Measurements from ENCODE around the gene CYP46A1. TPM values are rescaled to one million over a fixed set of nuclear protein-coding genes. Genes with fewer than 3 reads are reported as not detected.

Gene CYP46A1
- total and polyA plus RNA-seq, 2 experiments from 2014 or later: 0.47 to 1.7 TPM

GRCh38 chr14:99708449-99708848 is 24.4 kb downstream of the CYP46A1 start:
- H3K27me3 ChIP-seq: no peaks in the 10 kb centered on the region
- H3K4me2 ChIP-seq: no peak overlapping the region
- no peaks in the 10 kb centered on the region for H4K20me1 ChIP-seq (ENCODE audit: insufficient read depth, poor library complexity, severe bottlenecking)
- H3K27ac ChIP-seq: no peak overlapping the region
- DNase-seq (ENCODE audit: low spot score): no peak
- H3K9me3 ChIP-seq (ENCODE audit: low read depth): no peaks in the 10 kb centered on the region
- no peak overlapping the region for H2AFZ ChIP-seq
- H3K4me3 ChIP-seq: no peak overlapping the region
- no peaks in the 10 kb centered on the region for H3K9me2 ChIP-seq (replicated peaks; ENCODE audit: insufficient read depth)
- H3K4me1 ChIP-seq (ENCODE audit: insufficient read depth): no peaks in the 10 kb centered on the region
- TF ChIP-seq EZH2phosphoT487 (IDR thresholded peaks at IDR 0.05; ENCODE audit: low read depth, severe bottlenecking, unreplicated experiment) (no peak), EZH2 (IDR thresholded peaks at IDR 0.05; ENCODE audit: borderline replicate concordance) (no peak), CTCF (IDR thresholded peaks at IDR 0.05; ENCODE audit: poor library complexity) (no peak)
- 72% methylated on average over 4 of the region's 7 CpGs for WGBS (ENCODE audit: low lambda C conversion rate, missing lambda C conversion rate)
- no peaks in the 10 kb centered on the region for H3K36me3 ChIP-seq (replicated peaks; ENCODE audit: insufficient read depth, low read depth)
- H3K79me2 ChIP-seq: no peaks in the 10 kb centered on the region

GRCh38 chr14:99713972-99714371 is 29.9 kb downstream of the CYP46A1 start:
- Histone ChIP-seq H2AFZ (no peak overlapping the region), H3K27ac (no peak overlapping the region), H4K20me1 (ENCODE audit: insufficient read depth, poor library complexity, severe bottlenecking) (no peaks in the 10 kb centered on the region), H3K4me1 (ENCODE audit: insufficient read depth) (no peaks in the 10 kb centered on the region), H3K79me2 (no peaks in the 10 kb centered on the region), H3K27me3 (no peaks in the 10 kb centered on the region), H3K4me3 (no peak overlapping the region), H3K9me2 (replicated peaks; ENCODE audit: insufficient read depth) (no peaks in the 10 kb centered on the region), H3K4me2 (no peak overlapping the region), H3K36me3 (replicated peaks; ENCODE audit: insufficient read depth, low read depth) (no peaks in the 10 kb centered on the region), H3K9me3 (ENCODE audit: low read depth) (no peaks in the 10 kb centered on the region)
- WGBS (ENCODE audit: low lambda C conversion rate, missing lambda C conversion rate): 91% methylated on average over 3 of the region's 3 CpGs
- no peak for DNase-seq (ENCODE audit: low spot score)
- TF ChIP-seq EZH2 (IDR thresholded peaks at IDR 0.05; ENCODE audit: borderline replicate concordance): no peak
- no peak for TF ChIP-seq CTCF (IDR thresholded peaks at IDR 0.05; ENCODE audit: poor library complexity)
- no peak for TF ChIP-seq EZH2phosphoT487 (IDR thresholded peaks at IDR 0.05; ENCODE audit: low read depth, severe bottlenecking, unreplicated experiment)

- H3K36me3 ChIP-seq (replicated peaks; ENCODE audit: insufficient read depth, low read depth): no peaks in the 10 kb centered on the region
- no peaks in the 10 kb centered on the region for H3K27me3 ChIP-seq
- no peaks in the 10 kb centered on the region for H3K4me1 ChIP-seq (ENCODE audit: insufficient read depth)
- DNase-seq (ENCODE audit: low spot score): peak; percentile 1
- H3K9me2 ChIP-seq (replicated peaks; ENCODE audit: insufficient read depth): no peaks in the 10 kb centered on the region
- H4K20me1 ChIP-seq (ENCODE audit: insufficient read depth, poor library complexity, severe bottlenecking): no peaks in the 10 kb centered on the region
- H3K27ac ChIP-seq: no peak overlapping the region
- H3K9me3 ChIP-seq (ENCODE audit: low read depth): no peaks in the 10 kb centered on the region
- H2AFZ ChIP-seq: no peak overlapping the region
- no peak overlapping the region for H3K4me2 ChIP-seq
- no peaks in the 10 kb centered on the region for H3K79me2 ChIP-seq
- H3K4me3 ChIP-seq: no peak overlapping the region
- WGBS (ENCODE audit: low lambda C conversion rate, missing lambda C conversion rate): 95% methylated on average over 23 of the region's 24 CpGs
- no peak for TF ChIP-seq CTCF (IDR thresholded peaks at IDR 0.05; ENCODE audit: poor library complexity)
- no peak for TF ChIP-seq EZH2phosphoT487 (IDR thresholded peaks at IDR 0.05; ENCODE audit: low read depth, severe bottlenecking, unreplicated experiment)
- no peak for TF ChIP-seq EZH2 (IDR thresholded peaks at IDR 0.05; ENCODE audit: borderline replicate concordance)
Measured at GRCh38 chr14:99715266-99716000, 31.3 kb downstream of the CYP46A1 start.

All from hepatocyte (in vitro differentiated cells).